Endothelial cell of umbilical vein (primary cell): Measurements from ENCODE around the gene DCHS1. TPM values are rescaled to one million over a fixed set of nuclear protein-coding genes. Genes with fewer than 3 reads are reported as not detected.
A peak's percentile ranks its signal among the peaks of the same experiment; 100 is the strongest.

Experiments
- BruUV-seq: library from RNA; stranded (reverse); fragments of 400-500 nt; replicated peaks from 2 replicates; lab custom pipeline; 2021; lab: Mats Ljungman, UMichigan
- CTCF ChIA-PET: fragments of 300-600, 350-600 bp; sonication (Branson Sonifier 250); formaldehyde crosslinking; loops from one replicate; lab custom pipeline; 2021; ENCODE audit warnings: antibody characterized with exemption, inconsistent platforms; lab: Charles Lee
- POLR2A ChIA-PET: fragments of 300-600, 350-600 bp; sonication (Branson Sonifier 250); formaldehyde crosslinking; loops from one replicate; lab custom pipeline; 2021; ENCODE audit warnings: antibody characterized with exemption, inconsistent platforms; lab: Charles Lee
- DNase-seq: peaks from one replicate; pipeline ENCODE4 v3.0.0-alpha.2; 2011; ENCODE audit warnings: low read depth, low spot score
- FAIRE-seq: peaks from 2 replicates; lab custom pipeline; 2011; peaks lifted over from hg19 to GRCh38; lab: Jason Lieb, UNC
- H2AFZ ChIP-seq: 2 replicates; pipeline ENCODE4 v1.6.0; 2012; ENCODE audit warnings: low read depth, low read length, control low read depth, inconsistent platforms
- H3K27ac ChIP-seq: 2 replicates; pipeline ENCODE4 v1.5.1; 2011; ENCODE audit warnings: low read depth, mild to moderate bottlenecking, control low read depth, low read length, moderate library complexity; ENCODE audit not compliant: insufficient read depth
- H3K27me3 ChIP-seq, 2 experiments: 2 replicates each; pipeline versions ENCODE4 v1.6.0 to v1.6.1; 2011; ENCODE audit warnings: low read length in 2 of 2, mixed read lengths in 1 of 2; ENCODE audit not compliant: control insufficient read depth in 2 of 2, insufficient read depth in 2 of 2
- H3K36me3 ChIP-seq, 2 experiments: 2 replicates in 1 of 2; 3 replicates in 1 of 2; pipeline ENCODE4 v1.5.1; 2011; ENCODE audit warnings: low read length in 2 of 2, mild to moderate bottlenecking in 1 of 2, moderate library complexity in 1 of 2; ENCODE audit not compliant: control insufficient read depth in 2 of 2, insufficient read depth in 2 of 2; ENCODE audit errors: extremely low read depth in 1 of 2
- H3K4me1 ChIP-seq: 3 replicates; pipeline ENCODE4 v1.5.1; 2011; ENCODE audit warnings: mild to moderate bottlenecking, low read length; ENCODE audit not compliant: control insufficient read depth, insufficient read depth; ENCODE audit errors: extremely low read depth
- H3K4me2 ChIP-seq: 2 replicates; pipeline ENCODE4 v1.6.1; 2011; ENCODE audit warnings: low read length, control low read depth, mixed read lengths; ENCODE audit not compliant: insufficient read depth
- H3K4me3 ChIP-seq, 3 experiments: fragments of 200-600 bp in 1 of 3; sonication (generic), shearing (Covaris generic) in 1 of 3; replicated peaks in 1 of 3; 2 replicates each; pipeline ENCODE4 v1.5.1; 2011 to 2016; ENCODE audit warnings: control low read depth in 3 of 3, low read length in 3 of 3, mild to moderate bottlenecking in 2 of 3, inconsistent platforms in 1 of 3, low read depth in 1 of 3, moderate library complexity in 1 of 3; ENCODE audit not compliant: insufficient read depth in 1 of 3
- H3K79me2 ChIP-seq: 2 replicates; pipeline ENCODE4 v1.6.0; 2012; ENCODE audit warnings: low read length, inconsistent platforms; ENCODE audit not compliant: control insufficient read depth, insufficient read depth
- H3K9ac ChIP-seq: replicated peaks from 2 replicates; pipeline ENCODE3; 2011; ENCODE audit warnings: low read length, control low read depth; ENCODE audit not compliant: insufficient read depth; ENCODE audit errors: extremely low read depth
- H3K9me1 ChIP-seq: replicated peaks from 3 replicates; pipeline ENCODE4 v1.6.0; 2011; ENCODE audit warnings: mild to moderate bottlenecking, low read length; ENCODE audit not compliant: control insufficient read depth, insufficient read depth; ENCODE audit errors: extremely low read depth
- H3K9me3 ChIP-seq: replicated peaks from 2 replicates; pipeline ENCODE4 v1.5.1; 2012; ENCODE audit warnings: low read length, inconsistent platforms; ENCODE audit not compliant: control insufficient read depth, insufficient read depth
- H4K20me1 ChIP-seq: replicated peaks from 2 replicates; pipeline ENCODE3; 2011; ENCODE audit warnings: mild to moderate bottlenecking, low read length; ENCODE audit not compliant: control insufficient read depth, insufficient read depth; ENCODE audit errors: extremely low read depth
- EZH2 ChIP-seq: IDR thresholded peaks from 2 replicates; pipeline ENCODE4 v1.6.1; 2012; ENCODE audit warnings: borderline replicate concordance, low read depth, mild to moderate bottlenecking, moderate library complexity, low read length, inconsistent platforms; ENCODE audit not compliant: severe bottlenecking
- FOS ChIP-seq: IDR thresholded peaks from 2 replicates; pipeline ENCODE4 v1.6.1; 2011; ENCODE audit warnings: mild to moderate bottlenecking, low read length, moderate library complexity, borderline replicate concordance; ENCODE audit not compliant: insufficient read depth
- GATA2 ChIP-seq: IDR thresholded peaks from 2 replicates; pipeline ENCODE4 v1.7.0; 2011; ENCODE audit warnings: low read depth, mild to moderate bottlenecking, moderate library complexity, mixed read lengths, low read length; ENCODE audit not compliant: insufficient read length, insufficient read depth
- JUN ChIP-seq: IDR thresholded peaks from 2 replicates; pipeline ENCODE4 v1.6.1; 2011; ENCODE audit warnings: borderline replicate concordance, low read depth; ENCODE audit not compliant: insufficient read length, insufficient read depth
- MYC ChIP-seq: IDR thresholded peaks from one replicate; pipeline ENCODE4 v1.6.1; 2011; ENCODE audit warnings: mild to moderate bottlenecking, low read depth, low read length
- POLR2A ChIP-seq: IDR thresholded peaks from 2 replicates; pipeline ENCODE4 v1.6.1; 2012; ENCODE audit warnings: low read depth, mild to moderate bottlenecking, control low read depth, low read length
- POLR2AphosphoS5 ChIP-seq: IDR thresholded peaks from 2 replicates; pipeline ENCODE4 v1.6.1; 2012; ENCODE audit warnings: low read depth, mild to moderate bottlenecking, control low read depth, low read length, moderate library complexity; ENCODE audit not compliant: insufficient read depth
- dilution Hi-C: fragments of 300-500 bp; cut with MboI; formaldehyde crosslinking; loops from one replicate; pipeline ENCODE4 v1.15.0; 2019; ENCODE audit warnings: low sequenced_read_pairs; ENCODE audit not compliant: extremely low pct_ligation_motif_present
- intact Hi-C: fragments of 100-400 bp; cut with micrococcal nuclease; formaldehyde crosslinking; loops from one replicate; pipeline ENCODE4 v1.10.0; 2022
- polyA plus RNA-seq, 4 experiments: library from polyadenylated mRNA; depleted of rRNA in 3 of 4; stranded (reverse) in 3 of 4; unstranded in 1 of 4; fragments of >200 nt; gene quantifications; 2 replicates each; pipeline versions ENCODE4 v1.2.1 to v1.2.3, GENCODE V29; 2011 to 2012; ENCODE audit warnings: missing spikeins in 1 of 4
- total RNA-seq: library from RNA; stranded (reverse); gene quantifications from 2 replicates; pipeline ENCODE4 v1.2.3, GENCODE V29; 2021
- TF ChIP-seq, protein P1 (sequence below): IDR thresholded peaks from 2 replicates; pipeline ENCODE4 v1.6.1; 2011; ENCODE audit not compliant: insufficient read depth, insufficient read length
- TF ChIP-seq, protein P2 (sequence below), 2 donors: IDR thresholded peaks; 1 replicate in 1 of 2; 2 replicates in 1 of 2; pipeline ENCODE4 v1.5.1; 2011; ENCODE audit warnings: low read length in 2 of 2, mild to moderate bottlenecking in 2 of 2, moderate library complexity in 2 of 2, control low read depth in 1 of 2, inconsistent platforms in 1 of 2, low read depth in 1 of 2; ENCODE audit not compliant: insufficient read depth in 1 of 2; ENCODE audit errors: extremely low read depth in 1 of 2

The DCHS1 gene
- total and polyA plus RNA-seq, 2 donors (not counting 3 experiments of a cell fraction or from before 2014, with no cell fraction given), result 56.2 to 73.0 TPM

DNA sequence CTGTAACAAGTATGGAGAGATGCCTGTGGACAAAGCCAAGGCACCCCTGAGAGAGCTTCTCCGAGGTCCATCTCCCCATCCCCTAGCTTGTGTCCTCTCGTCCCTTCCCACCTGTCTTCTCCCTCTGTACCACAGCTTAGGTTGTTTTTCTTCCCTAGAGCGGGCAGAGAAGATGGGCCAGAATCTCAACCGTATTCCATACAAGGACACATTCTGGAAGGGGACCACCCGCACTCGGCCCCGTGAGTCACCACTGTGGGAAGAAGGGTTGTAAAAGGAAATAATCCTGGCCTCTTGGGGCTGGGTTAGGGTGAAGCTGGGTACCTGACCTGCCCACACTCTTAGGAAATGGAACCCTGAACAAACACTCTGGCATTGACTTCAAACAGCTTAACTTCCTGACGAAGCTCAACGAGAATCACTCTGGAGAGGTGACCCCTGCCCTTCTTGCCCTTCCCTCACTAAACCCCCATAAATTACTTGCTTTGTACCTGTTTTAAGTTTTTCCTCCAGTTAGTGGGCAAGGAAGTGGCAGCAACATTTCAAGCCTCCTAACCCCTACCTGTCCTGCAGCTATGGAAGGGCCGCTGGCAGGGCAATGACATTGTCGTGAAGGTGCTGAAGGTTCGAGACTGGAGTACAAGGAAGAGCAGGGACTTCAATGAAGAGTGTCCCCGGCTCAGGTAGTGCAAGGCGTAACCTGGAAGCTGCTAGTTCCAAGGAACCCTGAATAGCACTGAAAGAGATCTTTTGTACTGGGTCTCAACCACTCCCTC lies 46.7 kb downstream of the DCHS1 start:
- H3K79me2 ChIP-seq, result peaks cover 63% of the 10 kb centered on the region
- no peaks in the 10 kb centered on the region for H4K20me1 ChIP-seq
- ChIA-PET POLR2A (no interaction called here), CTCF (interaction anchor here (0.9 to 7.7 kb wide), 4 partner anchors 9 to 76 kb away, joined by 3 to 122 read pairs (median 8); partner anchors contain the start of gene MRPL17)
- no peak for TF ChIP-seq MYC
- no peak for TF ChIP-seq POLR2AphosphoS5
- TF ChIP-seq GATA2, result no peak
- no peak for TF ChIP-seq EZH2
- TF ChIP-seq, protein P1, sequence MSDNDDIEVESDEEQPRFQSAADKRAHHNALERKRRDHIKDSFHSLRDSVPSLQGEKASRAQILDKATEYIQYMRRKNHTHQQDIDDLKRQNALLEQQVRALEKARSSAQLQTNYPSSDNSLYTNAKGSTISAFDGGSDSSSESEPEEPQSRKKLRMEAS, result no peak
- TF ChIP-seq JUN, result no peak
- TF ChIP-seq POLR2A, result no peak
- TF ChIP-seq FOS, result no peak
- TF ChIP-seq, protein P2, sequence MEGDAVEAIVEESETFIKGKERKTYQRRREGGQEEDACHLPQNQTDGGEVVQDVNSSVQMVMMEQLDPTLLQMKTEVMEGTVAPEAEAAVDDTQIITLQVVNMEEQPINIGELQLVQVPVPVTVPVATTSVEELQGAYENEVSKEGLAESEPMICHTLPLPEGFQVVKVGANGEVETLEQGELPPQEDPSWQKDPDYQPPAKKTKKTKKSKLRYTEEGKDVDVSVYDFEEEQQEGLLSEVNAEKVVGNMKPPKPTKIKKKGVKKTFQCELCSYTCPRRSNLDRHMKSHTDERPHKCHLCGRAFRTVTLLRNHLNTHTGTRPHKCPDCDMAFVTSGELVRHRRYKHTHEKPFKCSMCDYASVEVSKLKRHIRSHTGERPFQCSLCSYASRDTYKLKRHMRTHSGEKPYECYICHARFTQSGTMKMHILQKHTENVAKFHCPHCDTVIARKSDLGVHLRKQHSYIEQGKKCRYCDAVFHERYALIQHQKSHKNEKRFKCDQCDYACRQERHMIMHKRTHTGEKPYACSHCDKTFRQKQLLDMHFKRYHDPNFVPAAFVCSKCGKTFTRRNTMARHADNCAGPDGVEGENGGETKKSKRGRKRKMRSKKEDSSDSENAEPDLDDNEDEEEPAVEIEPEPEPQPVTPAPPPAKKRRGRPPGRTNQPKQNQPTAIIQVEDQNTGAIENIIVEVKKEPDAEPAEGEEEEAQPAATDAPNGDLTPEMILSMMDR (IDR thresholded peaks at IDR 0.05; ENCODE audit: extremely low read depth in 1 of 2, insufficient read depth in 1 of 2, low read depth in 1 of 2, low read length in 2 of 2), result no peak
- BruUV-seq, result no TSS peak
- peaks cover 65% of the 10 kb centered on the region for H3K4me1 ChIP-seq
- peaks cover 29 to 31% of the 10 kb centered on the region in 2 experiments for H3K36me3 ChIP-seq
- DNase-seq (no peak), FAIRE-seq (no peak)
- H3K27ac ChIP-seq, result peak overlapping the region; percentile 17
- H3K9me1 ChIP-seq, result no peaks in the 10 kb centered on the region
- H3K27me3 ChIP-seq, result no peaks in the 10 kb centered on the region
- no peak overlapping the region for H3K4me3 ChIP-seq
- H3K9ac ChIP-seq, result no peak overlapping the region
- H2AFZ ChIP-seq, result no peak overlapping the region
- dilution Hi-C loops, result no loop called here
- intact Hi-C loops, result no loop called here
- no peaks in the 10 kb centered on the region for H3K9me3 ChIP-seq
- no peak overlapping the region for H3K4me2 ChIP-seq
